GM21528 (cell line): ENCODE measurements around the gene INHBB.
"Not testable (repeated sequence)": the region's sequence is repeated elsewhere in the genome, so short reads cannot be mapped to it uniquely, and the experiment has no call there.

Experiments used
- ATAC-seq: cut with Tn5 transposase; IDR thresholded peaks from one replicate; pipeline ENCODE4 v1.9.1; 2021; ENCODE audit warnings: mild to moderate bottlenecking, moderate library complexity; ENCODE audit not compliant: unreplicated experiment, low FRiP score

The INHBB gene

GRCh38 chr2:120346026-120346666 is at the start of gene INHBB:
TSS of gene INHBB (plus strand) at chr2:120346136. CDS start at chr2:120346189, 53 bp downstream.
- ATAC-seq, result no peak

DNA sequence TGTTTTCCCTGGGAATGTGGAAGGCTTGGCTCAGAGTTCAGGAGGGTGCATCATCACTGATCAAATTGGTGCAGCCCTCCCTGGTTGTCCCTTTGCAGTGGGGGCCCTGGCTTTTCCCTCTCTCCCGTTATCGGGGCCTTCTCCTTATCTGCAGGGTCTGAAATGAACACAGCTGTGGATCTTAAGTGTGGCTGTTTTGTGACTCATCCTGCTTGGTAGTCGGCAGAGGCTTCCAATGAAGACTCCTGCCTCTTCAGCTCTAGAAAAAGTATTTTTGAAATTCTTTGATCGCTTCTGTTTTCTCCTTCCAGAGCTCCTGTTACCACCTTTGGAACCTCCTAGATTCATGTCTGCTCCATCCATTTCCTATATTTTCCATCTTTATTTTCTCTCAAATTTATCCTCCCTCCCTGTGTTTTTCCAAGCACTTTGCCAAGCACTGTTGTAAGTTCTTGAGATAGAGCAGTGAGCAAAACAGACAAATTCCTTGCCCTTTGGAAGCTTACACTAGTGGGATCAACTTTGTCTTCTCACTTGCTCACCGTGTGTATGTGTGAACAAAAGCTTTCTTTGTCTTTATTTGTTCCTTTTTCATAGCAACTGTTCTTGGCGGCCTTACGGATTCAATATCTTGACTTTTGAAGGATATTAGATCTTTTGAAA is 47.6 kb upstream of the INHBB start:
- ATAC-seq, result no peak

GRCh38 chr2:120299004-120299403 is 46.9 kb upstream of the INHBB start:
- no peak for ATAC-seq

GRCh38 chr2:120299561-120299960 is 46.4 kb upstream of the INHBB start:
- ATAC-seq, result no peak

- ATAC-seq, result no peak
These were observed 45.6 kb upstream of the INHBB start for GRCh38 chr2:120300385-120300784.

GRCh38 chr2:120301284-120301683 is 44.7 kb upstream of the INHBB start:
- no peak for ATAC-seq

DNA sequence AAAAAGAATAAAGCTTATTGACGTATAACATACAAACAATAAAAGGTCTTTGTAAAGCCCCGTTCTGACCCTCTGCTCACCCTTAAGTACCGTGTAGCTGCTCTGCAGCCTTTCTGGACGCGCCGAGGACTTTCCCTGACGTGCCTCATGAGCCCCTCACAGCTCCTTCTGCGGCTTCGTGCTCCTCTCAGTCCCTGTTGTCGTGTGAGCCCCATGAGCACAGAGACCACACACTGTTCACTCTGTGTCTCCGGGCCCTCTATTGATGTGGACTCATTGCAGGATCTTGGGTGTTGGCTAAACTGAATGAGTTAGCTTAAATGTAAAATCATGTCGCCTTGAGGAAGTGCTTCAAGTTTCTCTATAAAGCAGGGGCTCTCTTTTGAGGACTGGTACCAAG is 43.6 kb upstream of the INHBB start:
- ATAC-seq, result no peak

DNA sequence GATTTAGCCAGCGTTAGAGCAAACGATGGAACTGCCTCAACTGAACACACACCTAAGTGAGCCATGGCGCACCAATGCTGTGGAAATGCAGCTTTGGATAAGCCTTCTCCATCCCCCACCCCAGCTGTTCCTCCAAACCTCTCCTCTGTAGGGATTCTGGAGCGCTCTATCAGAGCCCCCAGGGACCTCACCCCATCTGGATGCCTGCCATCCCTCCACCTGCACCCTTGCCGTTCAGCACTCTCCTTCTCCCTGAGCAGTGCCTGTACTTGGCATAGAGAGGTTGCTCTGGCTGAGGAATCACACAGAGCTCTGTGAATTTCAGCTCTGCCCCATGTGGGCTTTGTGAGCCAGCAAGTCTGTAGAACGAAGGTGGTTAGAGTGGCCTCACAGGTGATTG is 42.8 kb upstream of the INHBB start:
- no peak for ATAC-seq

GRCh38 chr2:120305296-120305695 is 40.6 kb upstream of the INHBB start:
- ATAC-seq, result no peak

GRCh38 chr2:120305937-120306490 is 39.9 kb upstream of the INHBB start:
- no peak for ATAC-seq

GRCh38 chr2:120307482-120307881 is 38.5 kb upstream of the INHBB start:
- ATAC-seq, result no peak

GRCh38 chr2:120308038-120308910 is 37.7 kb upstream of the INHBB start:
- no peak for ATAC-seq

GRCh38 chr2:120310136-120310535 is 35.8 kb upstream of the INHBB start:
- no peak for ATAC-seq

DNA sequence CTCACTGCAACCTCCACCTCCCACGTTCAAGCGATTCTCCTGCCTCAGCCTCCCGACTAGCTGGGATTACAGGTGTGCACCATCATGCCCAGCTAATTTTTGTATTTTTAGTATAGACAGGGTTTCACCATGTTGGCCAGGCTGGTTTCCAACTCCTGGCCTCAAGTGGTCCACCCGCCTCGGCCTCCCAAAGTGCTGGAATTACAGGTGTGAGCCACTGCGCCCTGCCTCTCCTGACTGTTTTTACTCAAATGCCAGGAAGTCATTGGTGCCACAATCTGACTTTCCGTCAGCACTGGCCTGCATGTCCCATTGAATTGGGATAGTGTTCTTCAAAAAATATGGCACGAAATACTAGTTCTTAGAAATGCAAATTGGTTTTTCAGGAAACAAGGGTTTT is 35.1 kb upstream of the INHBB start:
- not testable (repeated sequence) for ATAC-seq

DNA sequence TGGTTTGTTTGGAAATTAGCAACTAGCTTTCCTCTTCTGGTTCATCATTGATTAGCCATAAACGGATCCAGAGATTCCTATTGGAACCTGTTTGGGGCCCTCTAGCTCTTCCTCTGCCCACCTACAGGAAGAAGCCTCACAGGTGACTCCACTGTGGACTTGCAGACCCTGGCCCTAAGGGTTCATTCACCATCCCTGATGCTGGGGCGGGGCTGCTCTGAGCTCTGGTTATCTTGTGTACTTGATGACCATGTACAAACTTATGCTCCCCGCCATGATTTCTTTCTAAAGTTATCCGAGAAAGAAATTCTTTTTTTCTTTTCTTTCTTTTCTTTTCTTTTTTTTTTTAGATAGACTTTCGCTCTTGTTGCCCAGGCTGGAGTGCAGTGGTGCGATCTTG is 33.9 kb upstream of the INHBB start:
- no peak for ATAC-seq

DNA sequence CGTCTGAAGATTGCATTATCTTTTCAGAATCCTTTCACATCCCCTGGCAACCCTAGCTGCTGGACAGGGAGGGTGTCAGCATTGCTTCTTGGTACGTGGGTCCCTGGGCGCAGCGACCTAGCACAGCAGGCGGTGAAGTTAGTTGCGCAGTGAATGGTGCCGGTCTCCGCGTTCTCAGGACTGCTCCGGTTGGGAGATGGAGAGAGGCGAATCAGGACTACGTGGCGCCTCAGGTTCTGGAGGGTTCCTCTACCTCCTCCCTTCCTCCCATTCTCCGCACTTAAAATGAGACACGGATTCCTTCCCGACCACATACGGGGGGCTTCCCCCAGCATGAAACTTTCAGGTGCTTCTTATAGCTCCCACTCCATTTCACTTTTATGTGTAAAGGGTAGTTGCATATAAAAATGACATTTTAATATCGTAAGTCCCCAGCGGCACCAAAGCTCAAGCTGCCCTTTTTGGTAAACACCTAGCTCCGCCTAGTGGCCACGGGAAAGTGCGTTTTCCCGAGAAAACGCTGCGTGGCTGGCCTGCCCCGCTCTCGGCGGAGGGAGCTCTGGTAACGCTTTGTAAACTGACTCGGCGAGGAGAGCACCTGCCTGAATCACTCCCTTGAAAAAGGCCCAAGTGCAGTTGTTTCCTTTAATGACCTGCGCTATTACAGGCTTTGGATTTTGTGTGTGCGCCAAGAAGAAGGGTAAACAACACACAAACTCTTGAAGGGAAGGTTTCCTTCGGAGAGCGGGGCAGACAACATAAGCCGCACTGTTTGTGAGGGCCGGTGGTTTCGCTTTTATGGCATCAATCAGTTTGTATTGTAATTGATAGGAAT is 32.9 kb upstream of the INHBB start:
- ATAC-seq, result no peak

DNA sequence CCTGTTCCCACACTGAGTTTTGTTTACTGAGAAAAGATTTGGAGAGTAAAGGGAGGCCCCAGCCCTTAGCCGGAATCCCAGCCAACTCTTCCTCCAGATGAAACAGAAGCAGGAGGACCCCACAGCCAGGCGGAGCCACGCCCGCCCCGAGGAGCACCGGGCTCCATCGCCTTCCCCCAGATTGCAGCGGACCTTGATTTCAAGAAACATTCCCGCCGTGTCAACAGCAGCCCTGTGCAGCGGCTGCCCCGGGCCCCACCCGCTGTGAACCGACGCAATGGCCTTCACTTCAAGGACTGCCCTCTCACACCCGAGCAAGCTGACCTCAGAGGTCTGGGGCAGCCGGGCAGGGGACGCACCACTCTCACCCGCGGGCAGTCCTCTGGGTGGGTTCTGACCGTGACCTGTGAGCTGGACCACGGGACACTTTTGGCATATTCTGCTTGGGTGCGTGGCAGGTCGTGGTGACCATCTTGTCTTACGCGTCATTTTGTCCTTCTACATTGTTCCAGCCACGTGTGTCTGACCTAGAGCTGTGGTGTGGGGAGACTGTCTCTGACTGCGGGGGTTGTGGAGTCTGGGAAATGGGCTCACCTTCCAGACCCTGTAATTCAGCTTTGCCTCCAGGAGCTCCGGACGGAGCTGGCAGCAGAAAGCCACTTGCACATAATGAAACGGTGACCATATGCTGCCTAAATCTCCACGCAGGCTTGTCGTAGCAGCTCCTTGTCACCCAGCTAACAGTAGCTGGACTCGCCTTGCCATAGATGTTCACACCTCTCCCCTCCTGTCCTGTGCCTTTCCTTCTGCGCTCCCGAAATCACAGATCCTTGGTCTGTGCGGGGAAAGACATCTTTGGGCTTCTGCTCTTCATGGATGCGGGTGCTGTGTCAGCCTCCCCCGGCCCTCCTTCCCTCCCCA is 32.0 kb upstream of the INHBB start:
- ATAC-seq, result no peak

DNA sequence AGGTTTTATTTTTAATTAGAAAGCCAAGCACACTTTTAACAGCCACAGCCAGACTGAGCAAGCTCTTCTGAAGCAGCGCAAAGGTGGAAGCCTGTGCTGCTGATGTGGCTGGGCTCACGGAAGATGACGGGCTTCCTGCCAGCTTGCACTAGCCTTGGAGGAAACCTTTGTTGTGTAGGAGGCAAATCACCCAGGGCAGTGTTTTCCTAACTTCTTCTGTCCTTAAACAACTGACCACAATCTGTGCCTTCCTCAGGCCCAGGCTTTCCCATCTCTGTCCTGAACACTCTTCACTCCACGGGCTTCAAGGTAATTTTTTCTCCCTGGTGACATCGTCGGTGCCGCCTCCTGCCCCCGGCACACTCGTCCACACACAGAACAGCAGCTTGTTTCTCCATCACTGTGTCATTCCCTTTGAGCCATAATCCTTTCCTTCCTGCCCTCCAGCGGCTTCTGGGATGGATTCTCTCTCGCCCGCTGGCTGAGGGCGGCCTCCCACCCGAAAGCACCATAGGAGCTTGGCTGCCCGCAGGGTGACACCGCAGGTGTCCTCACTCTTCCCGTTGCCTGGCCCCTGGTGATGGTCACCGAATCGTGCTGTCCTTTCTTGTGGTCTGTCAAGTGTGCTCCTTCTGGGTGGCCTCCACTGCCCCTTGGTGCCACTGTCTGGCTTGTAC is 31.1 kb upstream of the INHBB start:
- ATAC-seq, result no peak
